Vagina (tissue), 2 donors: ENCODE measurements around the gene SMARCA2.
A peak's percentile ranks its signal among the peaks of the same experiment; 100 is the strongest.

ENCODE experiments used
- CTCF ChIP-seq, 3 experiments: fragments of 450-650 bp in 2 of 3; fragments of 200-600 bp in 1 of 3; sonication (generic) in 1 of 3; IDR thresholded peaks; one replicate each; pipeline ENCODE4 v1.5.1; 2017 to 2019; ENCODE audit warnings: antibody characterized with exemption in 3 of 3, mild to moderate bottlenecking in 2 of 3, moderate library complexity in 2 of 3
- POLR2A ChIP-seq, 2 donors: fragments of 450-650 bp; IDR thresholded peaks; one replicate each; pipeline ENCODE4 v1.6.1; 2017; ENCODE audit warnings: antibody characterized with exemption in 2 of 2, mild to moderate bottlenecking in 2 of 2, moderate library complexity in 2 of 2
- POLR2AphosphoS5 ChIP-seq, 2 donors: sonication (generic); formaldehyde crosslinking; IDR thresholded peaks; one replicate each; pipeline ENCODE4 v1.9.0; 2017; ENCODE audit warnings: antibody characterized with exemption in 2 of 2, mild to moderate bottlenecking in 2 of 2, low read depth in 1 of 2; ENCODE audit not compliant: insufficient read depth in 1 of 2

DNA sequence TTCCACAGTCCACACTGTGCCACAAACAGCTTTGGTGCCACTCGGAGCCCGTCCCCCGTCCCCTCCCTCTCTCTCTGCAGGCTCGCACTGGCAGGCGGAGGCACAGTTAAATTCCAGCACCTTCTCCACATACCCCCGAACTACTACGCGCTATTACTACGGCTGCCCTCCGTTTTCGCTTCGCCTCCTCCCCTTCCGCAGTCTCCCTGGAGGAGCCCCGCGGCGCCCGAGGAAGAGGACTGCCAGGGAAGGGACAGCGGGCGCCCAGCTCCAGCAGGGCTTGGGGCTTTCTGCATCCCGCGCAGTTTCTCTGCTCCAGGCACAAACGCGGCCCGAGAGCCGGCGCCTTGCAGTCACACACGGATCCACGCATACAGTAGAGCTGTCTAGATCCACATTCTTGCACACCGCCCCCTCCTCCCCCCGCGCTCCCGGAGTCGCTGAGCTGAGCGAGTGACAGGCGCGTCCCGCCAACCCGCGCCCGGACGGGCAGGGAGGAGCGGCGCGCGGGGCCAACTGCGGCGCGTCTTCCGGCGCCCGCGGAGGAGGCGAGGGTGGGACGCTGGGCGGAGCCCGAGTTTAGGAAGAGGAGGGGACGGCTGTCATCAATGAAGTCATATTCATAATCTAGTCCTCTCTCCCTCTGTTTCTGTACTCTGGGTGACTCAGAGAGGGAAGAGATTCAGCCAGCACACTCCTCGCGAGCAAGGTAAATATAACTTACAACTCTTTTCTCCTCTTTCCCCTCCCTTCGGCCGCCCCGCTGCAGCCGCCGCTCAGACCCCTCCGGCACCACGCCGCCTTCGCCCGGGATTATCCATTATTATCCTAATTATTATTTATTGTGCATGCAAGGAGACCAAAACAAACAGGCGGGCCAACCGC, at the start of gene SMARCA2:
- no peak for TF ChIP-seq CTCF (IDR thresholded peaks at IDR 0.05)
- peak in 1 of 2 donors; percentile 78 for TF ChIP-seq POLR2A (IDR thresholded peaks at IDR 0.05)
- peak in 1 of 2 donors; percentile 92 for TF ChIP-seq POLR2AphosphoS5 (IDR thresholded peaks at IDR 0.05; ENCODE audit: insufficient read depth in 1 of 2, low read depth in 1 of 2)
